Adrenal gland (tissue), 5 donors: ENCODE measurements around the gene ARHGEF2.

Experiments
- POLR2A ChIP-seq, 2 donors: fragments of 450-650 bp; IDR thresholded peaks; one replicate each; pipeline ENCODE4 v1.6.1; 2017; ENCODE audit warnings: antibody characterized with exemption in 2 of 2, mild to moderate bottlenecking in 2 of 2, moderate library complexity in 1 of 2
- TF ChIP-seq, protein P1 (sequence below), 6 experiments: fragments of 450-650 bp in 4 of 6; fragments of 200-600 bp in 2 of 6; sonication (generic) in 1 of 6; IDR thresholded peaks; 1 replicate in 5 of 6; 2 replicates in 1 of 6; pipeline versions ENCODE4 v1.5.1 to v1.8.0; 2016 to 2021; ENCODE audit warnings: antibody characterized with exemption in 6 of 6, mild to moderate bottlenecking in 2 of 6, moderate library complexity in 1 of 6
- donor health status: DM: no; HTN: no; CAD: no.

DNA sequence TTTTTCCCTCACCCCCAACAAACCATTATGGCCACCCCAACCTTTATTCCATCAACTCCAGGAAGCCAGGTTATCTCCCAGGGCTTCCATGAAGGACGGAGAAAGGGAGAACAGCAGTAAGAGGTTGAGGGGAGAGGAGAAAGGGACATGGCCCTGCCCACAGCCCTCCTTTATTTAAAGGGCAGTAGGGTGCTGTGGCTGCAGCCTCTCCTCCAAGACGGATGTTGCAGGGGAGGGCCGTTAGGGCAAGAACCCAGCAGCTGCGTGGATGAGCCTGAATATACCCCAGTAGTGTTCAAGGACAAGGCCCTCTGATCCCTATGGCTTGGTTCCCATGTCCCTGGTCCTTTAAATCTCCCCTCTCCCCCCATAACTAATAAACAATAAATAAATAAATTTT, 31.1 kb downstream of the ARHGEF2 start:
- TF ChIP-seq, protein P1, sequence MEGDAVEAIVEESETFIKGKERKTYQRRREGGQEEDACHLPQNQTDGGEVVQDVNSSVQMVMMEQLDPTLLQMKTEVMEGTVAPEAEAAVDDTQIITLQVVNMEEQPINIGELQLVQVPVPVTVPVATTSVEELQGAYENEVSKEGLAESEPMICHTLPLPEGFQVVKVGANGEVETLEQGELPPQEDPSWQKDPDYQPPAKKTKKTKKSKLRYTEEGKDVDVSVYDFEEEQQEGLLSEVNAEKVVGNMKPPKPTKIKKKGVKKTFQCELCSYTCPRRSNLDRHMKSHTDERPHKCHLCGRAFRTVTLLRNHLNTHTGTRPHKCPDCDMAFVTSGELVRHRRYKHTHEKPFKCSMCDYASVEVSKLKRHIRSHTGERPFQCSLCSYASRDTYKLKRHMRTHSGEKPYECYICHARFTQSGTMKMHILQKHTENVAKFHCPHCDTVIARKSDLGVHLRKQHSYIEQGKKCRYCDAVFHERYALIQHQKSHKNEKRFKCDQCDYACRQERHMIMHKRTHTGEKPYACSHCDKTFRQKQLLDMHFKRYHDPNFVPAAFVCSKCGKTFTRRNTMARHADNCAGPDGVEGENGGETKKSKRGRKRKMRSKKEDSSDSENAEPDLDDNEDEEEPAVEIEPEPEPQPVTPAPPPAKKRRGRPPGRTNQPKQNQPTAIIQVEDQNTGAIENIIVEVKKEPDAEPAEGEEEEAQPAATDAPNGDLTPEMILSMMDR (IDR thresholded peaks at IDR 0.05) = no peak
- TF ChIP-seq POLR2A (IDR thresholded peaks at IDR 0.05) = no peak
